Right atrium auricular region (tissue), 2 donors: ENCODE measurements around the gene TMEM167B. TPM values are rescaled to one million over a fixed set of nuclear protein-coding genes. Genes with fewer than 3 reads are reported as not detected.

Source experiments
- DNase-seq: peaks from one replicate; pipeline ENCODE4 v3.0.0-alpha.2; 2019; ENCODE audit warnings: low spot score
- H3K27ac ChIP-seq, 2 donors: fragments of 200-600 bp; sonication (generic); 1 replicate in 1 of 2; 2 replicates in 1 of 2; pipeline ENCODE4 v1.5.1; 2016 to 2019
- H3K27me3 ChIP-seq, 2 donors: fragments of 200-600 bp; sonication (generic); one replicate each; pipeline versions ENCODE4 v1.5.1 to v1.6.0; 2017 to 2019
- H3K36me3 ChIP-seq: fragments of 200-600 bp; sonication (generic); one replicate; pipeline ENCODE4 v1.5.1; 2016
- H3K4me1 ChIP-seq, 2 donors: fragments of 200-600 bp; sonication (generic); one replicate each; pipeline versions ENCODE4 v1.5.1 to v1.6.0; 2017 to 2019
- H3K4me3 ChIP-seq, 2 donors: fragments of 200-600 bp; sonication (generic); 1 replicate in 1 of 2; 2 replicates in 1 of 2; pipeline ENCODE4 v1.5.1; 2017 to 2019; ENCODE audit warnings: mild to moderate bottlenecking in 1 of 2, moderate library complexity in 1 of 2
- H3K9me3 ChIP-seq, 2 donors: fragments of 200-600 bp; sonication (generic); one replicate each; pipeline ENCODE4 v1.5.1; 2019
- total RNA-seq, 2 donors: library from RNA; depleted of rRNA; stranded (reverse); fragments of >200 nt; gene quantifications; one replicate each; pipeline ENCODE4 v1.1.0, GENCODE V29; 2016
- TF ChIP-seq, protein P1 (sequence below), 2 donors: fragments of 200-600 bp; sonication (generic); IDR thresholded peaks; one replicate each; pipeline ENCODE4 v1.5.1; 2019; ENCODE audit warnings: antibody characterized with exemption in 2 of 2

TMEM167B gene
- total RNA-seq, 2 donors from 2014 or later = 18.9 to 23.9 TPM

DNA sequence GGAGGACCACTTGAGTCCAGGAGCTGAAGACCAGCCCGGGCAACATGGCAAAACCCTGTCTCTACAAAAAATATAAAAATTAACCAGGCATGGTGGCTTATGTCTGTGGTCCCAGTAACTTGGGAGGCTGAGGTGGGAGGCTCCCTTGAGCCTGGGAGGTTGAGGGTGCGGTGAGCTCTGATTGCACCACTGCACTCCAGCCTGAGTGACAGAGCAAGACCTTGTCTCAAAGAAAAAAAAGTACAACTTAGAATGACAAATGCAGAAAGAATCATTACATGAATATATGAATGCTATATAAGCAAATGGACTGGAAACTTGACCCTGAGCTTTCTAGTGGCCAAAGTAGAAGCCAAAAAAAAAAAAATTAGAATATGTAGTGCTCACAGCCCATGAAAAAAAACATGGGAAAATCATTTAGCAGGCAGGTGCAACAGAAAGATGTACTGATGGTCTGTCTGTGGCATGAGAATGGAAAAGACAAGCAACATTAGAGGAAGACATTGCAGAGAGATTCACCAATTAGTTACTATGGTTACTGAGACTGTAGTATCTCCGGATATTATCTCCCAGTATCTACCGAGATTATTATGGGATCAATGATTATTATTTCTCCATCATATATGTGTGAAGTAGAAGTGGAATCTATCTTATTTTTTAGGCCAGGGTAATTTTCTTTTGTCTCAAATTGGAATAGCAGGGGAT is 42.6 kb downstream of the TMEM167B start:
- Histone ChIP-seq H3K27me3 (no peaks in the 10 kb centered on the region), H3K4me1 (peaks cover 0 to 21% of the 10 kb centered on the region in 2 donors), H3K9me3 (no peaks in the 10 kb centered on the region), H3K36me3 (no peaks in the 10 kb centered on the region), H3K4me3 (no peak overlapping the region), H3K27ac (peak overlapping the region; percentile 68 to 75)
- TF ChIP-seq, protein P1, sequence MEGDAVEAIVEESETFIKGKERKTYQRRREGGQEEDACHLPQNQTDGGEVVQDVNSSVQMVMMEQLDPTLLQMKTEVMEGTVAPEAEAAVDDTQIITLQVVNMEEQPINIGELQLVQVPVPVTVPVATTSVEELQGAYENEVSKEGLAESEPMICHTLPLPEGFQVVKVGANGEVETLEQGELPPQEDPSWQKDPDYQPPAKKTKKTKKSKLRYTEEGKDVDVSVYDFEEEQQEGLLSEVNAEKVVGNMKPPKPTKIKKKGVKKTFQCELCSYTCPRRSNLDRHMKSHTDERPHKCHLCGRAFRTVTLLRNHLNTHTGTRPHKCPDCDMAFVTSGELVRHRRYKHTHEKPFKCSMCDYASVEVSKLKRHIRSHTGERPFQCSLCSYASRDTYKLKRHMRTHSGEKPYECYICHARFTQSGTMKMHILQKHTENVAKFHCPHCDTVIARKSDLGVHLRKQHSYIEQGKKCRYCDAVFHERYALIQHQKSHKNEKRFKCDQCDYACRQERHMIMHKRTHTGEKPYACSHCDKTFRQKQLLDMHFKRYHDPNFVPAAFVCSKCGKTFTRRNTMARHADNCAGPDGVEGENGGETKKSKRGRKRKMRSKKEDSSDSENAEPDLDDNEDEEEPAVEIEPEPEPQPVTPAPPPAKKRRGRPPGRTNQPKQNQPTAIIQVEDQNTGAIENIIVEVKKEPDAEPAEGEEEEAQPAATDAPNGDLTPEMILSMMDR (IDR thresholded peaks at IDR 0.05) = no peak
- no peak for DNase-seq

DNA sequence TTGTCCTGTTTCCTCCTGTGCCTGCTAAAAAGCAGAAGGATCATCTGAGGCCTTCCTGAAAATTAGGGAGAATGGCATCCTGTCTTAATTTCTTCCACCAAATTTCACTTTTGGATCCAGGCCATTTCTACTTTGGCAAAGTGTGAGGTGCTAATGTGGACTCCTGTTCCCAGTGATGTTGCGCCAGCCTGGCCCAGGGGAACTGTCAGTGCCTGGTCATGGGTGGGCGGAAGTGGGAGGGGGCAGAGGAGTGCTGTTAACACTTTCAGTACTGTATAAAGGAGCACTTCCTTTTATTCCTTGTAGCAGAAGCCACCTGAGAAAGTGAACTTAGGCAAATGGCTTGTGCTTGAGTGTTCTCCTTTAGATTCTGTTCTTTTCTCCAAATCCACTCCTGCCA is 43.3 kb downstream of the TMEM167B start:
- no peak overlapping the region for H3K4me3 ChIP-seq
- no peaks in the 10 kb centered on the region for H3K36me3 ChIP-seq
- H3K9me3 ChIP-seq = no peaks in the 10 kb centered on the region
- TF ChIP-seq, protein P1 (IDR thresholded peaks at IDR 0.05) = no peak
- peaks cover 0 to 21% of the 10 kb centered on the region in 2 donors for H3K4me1 ChIP-seq
- peak overlapping the region; percentile 68 to 75 for H3K27ac ChIP-seq
- peak; percentile 67 for DNase-seq
- no peaks in the 10 kb centered on the region for H3K27me3 ChIP-seq

DNA sequence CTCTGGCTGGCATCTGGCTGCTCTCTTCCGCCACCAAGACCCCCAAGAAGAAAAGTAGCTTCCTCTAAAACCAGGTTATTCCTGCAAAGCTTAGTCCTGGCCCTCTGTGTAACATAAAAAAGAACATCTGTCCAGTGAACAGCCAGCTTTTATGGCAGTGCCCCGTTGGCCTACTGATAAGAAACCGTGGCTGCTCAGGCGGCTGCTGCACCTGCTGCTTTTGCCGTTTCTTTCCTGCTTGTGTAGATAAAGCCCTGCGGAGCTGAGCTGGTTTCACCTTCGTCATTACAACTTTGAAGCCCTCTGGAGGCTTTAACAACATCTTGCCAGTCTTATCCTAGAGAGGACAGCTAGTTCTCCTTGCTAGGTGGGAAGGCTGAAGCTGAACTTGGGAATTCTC is 43.9 kb downstream of the TMEM167B start:
- Histone ChIP-seq H3K27ac (peak overlapping the region; percentile 68 to 75), H3K9me3 (no peaks in the 10 kb centered on the region), H3K36me3 (no peaks in the 10 kb centered on the region), H3K27me3 (no peaks in the 10 kb centered on the region), H3K4me1 (peaks cover 0 to 21% of the 10 kb centered on the region in 2 donors), H3K4me3 (no peak overlapping the region)
- TF ChIP-seq, protein P1 (IDR thresholded peaks at IDR 0.05) = no peak
- no peak for DNase-seq

DNA sequence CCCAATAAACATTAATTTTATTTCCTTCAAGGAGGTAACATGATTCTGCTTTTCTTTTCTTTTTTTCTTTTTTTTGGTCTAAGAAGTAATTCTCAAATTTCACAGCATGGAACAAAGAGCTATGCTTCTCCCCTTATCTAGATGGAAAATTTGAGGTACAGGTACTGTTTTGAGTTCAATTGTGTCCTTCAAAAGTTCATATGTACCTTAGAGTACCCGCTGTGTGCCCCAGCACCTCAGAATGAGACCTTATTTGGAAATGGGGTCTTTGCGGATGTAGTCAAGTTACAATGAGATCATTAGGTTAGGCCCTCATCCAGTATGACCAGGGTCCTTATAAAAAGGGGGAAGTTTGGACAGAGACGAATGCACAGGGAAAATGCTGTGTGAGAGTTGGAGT is 45.4 kb downstream of the TMEM167B start:
- H3K4me1 ChIP-seq = peaks cover 0 to 21% of the 10 kb centered on the region in 2 donors
- TF ChIP-seq, protein P1 (IDR thresholded peaks at IDR 0.05) = no peak
- H3K27me3 ChIP-seq = no peaks in the 10 kb centered on the region
- DNase-seq = no peak
- no peak overlapping the region for H3K27ac ChIP-seq
- no peaks in the 10 kb centered on the region for H3K9me3 ChIP-seq
- H3K36me3 ChIP-seq = no peaks in the 10 kb centered on the region
- H3K4me3 ChIP-seq = no peak overlapping the region

DNA sequence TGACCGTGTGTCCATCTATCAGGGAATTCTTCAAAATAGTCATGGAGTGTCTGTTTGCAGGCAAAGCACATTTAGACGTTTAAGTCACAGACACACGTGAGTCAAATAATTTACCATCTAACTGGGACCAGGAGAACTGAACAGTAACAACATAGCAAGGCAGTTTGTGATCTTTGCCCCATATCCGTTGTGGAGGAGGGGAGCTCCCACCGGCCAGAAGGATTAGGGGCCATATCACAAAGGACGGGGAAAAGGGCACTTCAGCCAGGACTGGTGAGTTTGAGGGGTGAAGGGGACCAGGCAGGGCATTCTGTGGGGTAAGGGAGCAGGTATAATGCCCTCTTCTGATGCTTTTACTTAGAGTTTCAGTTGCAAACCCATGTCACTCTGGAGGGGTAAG is 46.2 kb downstream of the TMEM167B start:
- H3K27ac ChIP-seq = no peak overlapping the region
- H3K9me3 ChIP-seq = no peaks in the 10 kb centered on the region
- no peak overlapping the region for H3K4me3 ChIP-seq
- H3K36me3 ChIP-seq = no peaks in the 10 kb centered on the region
- H3K4me1 ChIP-seq = peaks cover 0 to 21% of the 10 kb centered on the region in 2 donors
- no peaks in the 10 kb centered on the region for H3K27me3 ChIP-seq
- DNase-seq = no peak
- TF ChIP-seq, protein P1 (IDR thresholded peaks at IDR 0.05) = no peak

DNA sequence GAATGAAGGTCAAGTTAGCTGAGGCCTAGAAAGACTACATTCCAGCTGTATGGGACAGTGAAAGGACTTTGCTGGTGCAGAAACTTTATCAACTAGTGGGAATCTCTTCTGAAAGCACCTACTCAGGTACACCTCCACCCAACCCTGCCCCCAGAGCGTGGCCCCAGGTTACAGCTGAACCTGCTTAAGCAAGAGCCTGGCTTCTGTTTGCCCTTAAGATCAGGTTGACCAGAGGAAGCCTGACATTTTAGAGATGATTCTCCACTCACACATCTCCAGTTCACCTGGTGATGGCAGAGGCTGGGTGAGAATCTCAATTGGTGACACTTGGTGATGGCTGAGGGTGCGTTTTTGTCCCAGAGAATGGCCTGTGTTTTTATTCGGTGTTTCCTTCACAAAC is 47.4 kb downstream of the TMEM167B start:
- Histone ChIP-seq H3K27ac (no peak overlapping the region), H3K27me3 (no peaks in the 10 kb centered on the region), H3K9me3 (no peaks in the 10 kb centered on the region), H3K4me3 (no peak overlapping the region), H3K36me3 (no peaks in the 10 kb centered on the region), H3K4me1 (peaks cover 0 to 20% of the 10 kb centered on the region in 2 donors)
- TF ChIP-seq, protein P1 (IDR thresholded peaks at IDR 0.05) = no peak
- no peak for DNase-seq
